ENCODE results near the gene L3MBTL2. TPM values are rescaled to one million over a fixed set of nuclear protein-coding genes. Genes with fewer than 3 reads are reported as not detected.

The L3MBTL2 gene
- total RNA-seq, 1 experiment from 2014 or later: 33.6 TPM

- Histone ChIP-seq H3K18ac (ENCODE audit: insufficient read length, low read depth, low read length) (no peak overlapping the region), H3K9me3 (ENCODE audit: control insufficient read depth, low read depth, low read length) (no peaks in the 10 kb centered on the region), H3K79me1 (ENCODE audit: insufficient read depth, low read depth, low read length, poor library complexity, severe bottlenecking) (no peaks in the 10 kb centered on the region), H2BK5ac (ENCODE audit: insufficient read length, low read length) (no peak overlapping the region), H3K9ac (ENCODE audit: extremely low read depth, insufficient read length, low read length) (no peak overlapping the region), H2BK15ac (ENCODE audit: low read depth, low read length) (no peak overlapping the region), H2AK5ac (ENCODE audit: insufficient read length, low read length) (no peak overlapping the region), H4K91ac (ENCODE audit: insufficient read length, low read depth, low read length) (no peak overlapping the region), H3K23me2 (ENCODE audit: insufficient read length, low read depth, low read length, poor library complexity, severe bottlenecking) (no peaks in the 10 kb centered on the region), H3K14ac (ENCODE audit: insufficient read depth, low read length) (no peak overlapping the region), H2AFZ (ENCODE audit: low read length) (no peak overlapping the region), H3K79me2 (ENCODE audit: insufficient read depth, low read length) (no peaks in the 10 kb centered on the region), H2BK20ac (ENCODE audit: low read depth, low read length, poor library complexity, severe bottlenecking) (no peak overlapping the region), H4K5ac (ENCODE audit: insufficient read length, low read depth, low read length) (no peak overlapping the region), H3K27ac (ENCODE audit: insufficient read length, low read depth, low read length) (no peak overlapping the region), H2BK120ac (ENCODE audit: low read depth, low read length, poor library complexity, severe bottlenecking) (no peak overlapping the region), H3K23ac (ENCODE audit: insufficient read length, low read depth, low read length) (no peak overlapping the region), H2BK12ac (ENCODE audit: insufficient read length, low read depth, low read length) (no peak overlapping the region), H3K4me1 (ENCODE audit: insufficient read depth, low read length) (no peaks in the 10 kb centered on the region), H3T11ph (ENCODE audit: low read length) (no peak overlapping the region), H3K4me2 (ENCODE audit: insufficient read depth, insufficient read length, low read length) (no peak overlapping the region), H3K4ac (ENCODE audit: low read depth, low read length) (no peak overlapping the region), H3K56ac (ENCODE audit: insufficient read length, low read depth, low read length) (no peak overlapping the region), H4K20me1 (ENCODE audit: control insufficient read depth, insufficient read depth, insufficient read length) (no peaks in the 10 kb centered on the region), H4K8ac (replicated peaks; ENCODE audit: insufficient read length, low read depth, low read length) (no peak overlapping the region), H3K27me3 (ENCODE audit: insufficient read depth, low read length) (no peaks in the 10 kb centered on the region)
- Mint-ChIP-seq H3K36me3 (ENCODE audit: insufficient read depth in 1 of 3, low read depth in 3 of 3) (peaks cover 0 to 13% (median 12%) of the 10 kb centered on the region in 3 experiments; a peak in 4 of 7 replicates), H3K27ac (no peak overlapping the region), H3K4me3 (no peak overlapping the region), H3K9me3 (no peaks in the 10 kb centered on the region), H3K27me3 (ENCODE audit: low read depth) (peaks cover 4% of the 10 kb centered on the region), H3K4me1 (peaks cover 9 to 11% of the 10 kb centered on the region in 2 experiments)
- no CpG with 5 or more reads among the region's 7 CpGs for WGBS (ENCODE audit: extremely low coverage, insufficient read length, low lambda C conversion rate)
- TF ChIP-seq CTCF (conservative IDR thresholded peaks at IDR 0.05): no peak
- no peak for DNase-seq
These were observed 36.1 kb downstream of the L3MBTL2 start for GRCh38 chr22:41241133-41241676.
